22Rv1 (cell line): ENCODE measurements around the gene BRI3BP.

Source experiments
- ZFX ChIP-seq: fragments of 450-650 bp; IDR thresholded peaks from 2 replicates; pipeline ENCODE4 v1.6.1; 2017; ENCODE audit warnings: antibody characterized with exemption, borderline replicate concordance
- TF ChIP-seq, protein P1 (sequence below): fragments of 450-650 bp; IDR thresholded peaks from 2 replicates; pipeline ENCODE4 v1.5.1; 2017; ENCODE audit warnings: mild to moderate bottlenecking

GRCh38 chr12:124976999-124977398, 16.4 kb upstream of the BRI3BP start:
- TF ChIP-seq, protein P1, sequence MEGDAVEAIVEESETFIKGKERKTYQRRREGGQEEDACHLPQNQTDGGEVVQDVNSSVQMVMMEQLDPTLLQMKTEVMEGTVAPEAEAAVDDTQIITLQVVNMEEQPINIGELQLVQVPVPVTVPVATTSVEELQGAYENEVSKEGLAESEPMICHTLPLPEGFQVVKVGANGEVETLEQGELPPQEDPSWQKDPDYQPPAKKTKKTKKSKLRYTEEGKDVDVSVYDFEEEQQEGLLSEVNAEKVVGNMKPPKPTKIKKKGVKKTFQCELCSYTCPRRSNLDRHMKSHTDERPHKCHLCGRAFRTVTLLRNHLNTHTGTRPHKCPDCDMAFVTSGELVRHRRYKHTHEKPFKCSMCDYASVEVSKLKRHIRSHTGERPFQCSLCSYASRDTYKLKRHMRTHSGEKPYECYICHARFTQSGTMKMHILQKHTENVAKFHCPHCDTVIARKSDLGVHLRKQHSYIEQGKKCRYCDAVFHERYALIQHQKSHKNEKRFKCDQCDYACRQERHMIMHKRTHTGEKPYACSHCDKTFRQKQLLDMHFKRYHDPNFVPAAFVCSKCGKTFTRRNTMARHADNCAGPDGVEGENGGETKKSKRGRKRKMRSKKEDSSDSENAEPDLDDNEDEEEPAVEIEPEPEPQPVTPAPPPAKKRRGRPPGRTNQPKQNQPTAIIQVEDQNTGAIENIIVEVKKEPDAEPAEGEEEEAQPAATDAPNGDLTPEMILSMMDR, result no peak
- no peak for TF ChIP-seq ZFX
